Activated CD4-positive, alpha-beta T cell treated with anti-CD3 and anti-CD28 coated beads for 24 hours (primary cell): ENCODE measurements around the gene MYADM.

Experiments
- DNase-seq, 2 donors: peaks; one replicate each; pipeline ENCODE4 v3.0.0-alpha.2; 2020; ENCODE audit warnings: low read depth in 2 of 2

MYADM gene

DNA sequence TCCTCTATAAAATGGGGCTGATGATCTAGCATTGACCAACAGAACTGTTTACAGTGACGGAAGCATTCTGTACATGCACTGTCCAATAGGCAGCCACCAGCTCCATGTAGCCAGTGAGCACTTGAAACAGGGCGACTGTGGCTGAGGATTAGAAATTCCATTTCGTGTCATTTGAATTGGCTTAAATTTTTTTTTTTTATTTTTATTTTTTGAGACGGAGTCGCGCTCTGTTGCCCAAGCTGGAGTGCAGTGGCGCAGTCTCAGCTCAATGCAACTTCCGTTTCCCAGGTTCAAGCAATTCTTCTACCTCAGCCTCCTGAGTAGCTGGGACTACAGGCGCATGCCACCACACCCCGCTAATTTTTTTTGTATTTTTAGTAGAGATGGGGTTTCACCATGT lies 17.4 kb downstream of the MYADM start:
- DNase-seq = no peak

DNA sequence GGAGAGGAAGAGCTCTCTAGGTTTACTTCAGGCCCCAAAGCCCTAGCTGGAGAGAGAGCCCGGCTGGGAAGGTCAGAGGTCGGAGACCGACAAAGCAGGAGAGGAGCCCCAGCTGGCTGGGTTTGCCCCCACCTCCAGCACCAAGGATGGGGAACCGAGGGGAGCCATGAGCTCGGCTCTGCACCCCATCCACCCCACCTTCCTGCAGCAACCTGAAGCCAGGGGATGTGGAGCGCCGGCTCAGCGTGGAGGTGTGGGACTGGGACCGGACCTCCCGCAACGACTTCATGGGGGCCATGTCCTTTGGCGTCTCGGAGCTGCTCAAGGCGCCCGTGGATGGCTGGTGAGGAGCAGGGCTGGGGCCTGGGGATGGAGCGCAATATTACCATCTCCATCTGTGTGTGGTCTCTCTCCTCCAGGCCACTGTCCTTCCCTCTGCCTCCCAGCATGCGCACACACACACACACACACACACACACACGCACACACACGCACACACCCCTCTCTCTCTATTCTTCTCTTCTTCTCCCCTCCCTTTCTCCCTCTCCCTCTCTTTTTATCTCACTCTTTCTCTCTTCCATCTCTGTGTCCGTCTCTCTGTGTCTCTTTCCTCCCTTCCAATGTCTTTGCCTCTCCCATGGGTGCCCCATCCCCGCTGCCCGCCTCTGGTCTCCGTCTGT lies 24.8 kb downstream of the MYADM start:
- DNase-seq = no peak

DNA sequence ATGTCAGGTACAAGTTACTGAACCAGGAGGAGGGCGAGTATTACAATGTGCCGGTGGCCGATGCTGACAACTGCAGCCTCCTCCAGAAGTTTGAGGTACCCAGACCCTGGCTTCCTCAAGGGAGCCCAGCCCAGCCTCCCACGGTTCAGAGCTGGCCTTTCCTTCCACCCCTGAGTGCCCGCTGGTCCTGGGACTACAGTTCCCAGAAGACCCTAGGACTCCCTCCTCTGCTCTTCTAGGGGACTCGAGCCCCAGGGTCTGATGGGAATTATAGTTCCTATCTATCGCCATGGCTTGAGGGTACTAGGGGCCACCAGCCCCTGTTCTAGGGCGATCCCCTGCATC lies 25.3 kb downstream of the MYADM start:
- DNase-seq = no peak

DNA sequence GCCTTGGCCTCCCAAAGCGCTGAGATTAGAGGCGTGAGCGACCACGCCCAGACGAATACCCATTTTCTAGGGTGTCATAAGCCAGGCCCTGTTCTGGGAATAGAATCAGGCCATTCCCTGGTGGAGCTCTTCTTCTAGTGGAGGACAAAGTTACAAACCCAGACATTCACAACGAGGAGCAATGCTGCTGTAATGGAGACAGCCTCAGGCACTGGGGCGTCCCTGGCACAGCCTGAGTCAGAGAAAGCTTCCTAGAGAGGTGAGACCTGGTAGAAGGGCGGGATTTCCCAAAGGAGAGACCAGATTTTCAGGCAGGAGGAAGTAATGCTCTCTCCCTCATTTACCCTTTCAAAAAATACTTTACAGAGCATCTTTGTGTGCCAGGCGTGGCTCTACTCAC lies 27.0 kb downstream of the MYADM start:
- no peak for DNase-seq

DNA sequence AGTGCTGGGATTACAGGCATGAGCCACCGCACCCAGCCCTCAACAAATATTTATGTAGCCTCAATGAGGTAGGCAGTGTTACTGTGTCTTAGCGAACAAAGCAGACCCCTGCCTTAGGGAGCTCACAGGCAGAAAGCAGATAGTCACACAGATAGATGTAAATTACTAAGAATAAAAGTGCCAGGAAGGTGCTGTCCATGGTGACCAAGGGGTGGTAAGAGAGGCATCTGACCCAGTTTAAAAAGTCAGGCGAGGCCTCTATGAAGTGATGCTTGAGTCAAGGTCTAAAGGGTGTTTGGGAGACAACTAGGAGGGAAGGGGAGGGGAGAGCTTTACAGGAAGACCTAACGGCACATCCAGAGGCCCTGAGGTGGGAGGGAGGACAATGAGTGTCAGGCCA lies 29.0 kb downstream of the MYADM start:
- DNase-seq = no peak

DNA sequence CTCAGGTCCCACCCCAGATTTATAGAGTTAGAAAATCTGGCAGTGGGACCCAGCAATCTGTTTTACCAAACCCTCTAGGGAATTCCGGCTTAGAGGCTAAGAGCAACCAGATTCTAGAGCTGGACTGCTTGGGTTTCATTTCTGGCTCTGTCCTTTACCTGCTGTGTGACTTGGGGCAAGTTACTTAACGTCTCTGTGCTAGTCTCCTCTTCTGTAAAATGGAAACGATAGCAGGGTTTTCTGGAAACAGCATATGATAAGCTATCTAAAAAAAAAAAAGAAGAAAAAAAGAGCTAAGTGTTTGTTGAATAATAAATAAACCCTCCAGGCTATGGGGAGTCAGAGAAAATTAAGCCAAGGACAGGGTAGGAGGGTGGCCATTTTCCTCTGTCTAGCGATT lies 29.8 kb downstream of the MYADM start:
- no peak for DNase-seq

DNA sequence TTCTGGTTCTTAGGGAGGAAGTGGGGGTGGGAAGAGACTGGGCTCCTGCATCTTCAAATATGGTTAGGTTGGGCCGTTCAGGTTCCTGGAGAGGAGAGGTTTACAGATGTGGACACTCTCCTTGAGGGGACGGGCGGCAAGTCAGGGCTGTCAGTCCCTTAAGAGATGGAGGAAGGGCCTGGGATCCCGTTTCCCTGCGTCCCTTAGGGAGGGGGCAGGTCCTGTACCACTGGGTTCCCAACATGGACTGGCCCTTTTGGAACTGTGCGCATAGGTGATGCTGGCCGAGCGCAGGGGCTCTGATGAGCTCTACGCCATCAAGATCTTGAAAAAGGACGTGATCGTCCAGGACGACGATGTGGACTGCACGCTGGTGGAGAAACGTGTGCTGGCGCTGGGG lies 30.5 kb downstream of the MYADM start:
- DNase-seq = no peak

DNA sequence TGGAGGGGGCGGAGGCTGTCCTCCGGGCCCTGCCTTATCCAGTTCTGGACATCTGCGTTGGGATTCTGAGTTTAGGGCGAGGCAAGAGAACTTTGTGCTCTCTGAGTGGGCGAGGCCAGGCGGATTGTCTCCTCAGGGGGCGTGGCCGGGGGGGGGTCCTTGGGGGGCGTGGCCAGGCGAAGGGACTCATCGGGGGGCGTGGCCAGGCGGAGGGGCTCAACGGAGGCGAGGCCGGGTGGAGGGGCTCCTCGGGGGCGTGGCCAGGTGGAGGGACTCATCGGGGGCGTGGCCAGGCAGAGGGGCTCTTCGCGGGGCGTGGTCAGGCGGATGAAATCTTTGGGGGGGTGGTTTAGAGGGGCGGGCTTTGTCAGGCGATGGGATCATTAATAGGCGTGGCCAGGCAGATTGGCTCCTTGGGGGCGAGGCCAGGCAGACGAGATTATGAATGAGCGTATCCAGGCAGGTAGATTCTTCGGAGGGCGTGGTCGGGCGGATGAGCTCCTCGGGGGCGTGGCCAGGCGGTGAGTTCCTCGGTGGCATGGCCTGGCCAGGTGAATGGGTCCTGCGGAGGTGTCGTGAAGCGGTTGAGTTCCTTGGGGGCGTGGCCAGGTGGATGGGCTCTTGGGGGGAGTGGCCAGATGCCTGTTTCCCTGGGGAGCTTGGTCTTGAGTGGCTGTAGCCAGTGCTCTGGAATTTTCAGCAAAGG lies 31.1 kb downstream of the MYADM start:
- DNase-seq = no peak

DNA sequence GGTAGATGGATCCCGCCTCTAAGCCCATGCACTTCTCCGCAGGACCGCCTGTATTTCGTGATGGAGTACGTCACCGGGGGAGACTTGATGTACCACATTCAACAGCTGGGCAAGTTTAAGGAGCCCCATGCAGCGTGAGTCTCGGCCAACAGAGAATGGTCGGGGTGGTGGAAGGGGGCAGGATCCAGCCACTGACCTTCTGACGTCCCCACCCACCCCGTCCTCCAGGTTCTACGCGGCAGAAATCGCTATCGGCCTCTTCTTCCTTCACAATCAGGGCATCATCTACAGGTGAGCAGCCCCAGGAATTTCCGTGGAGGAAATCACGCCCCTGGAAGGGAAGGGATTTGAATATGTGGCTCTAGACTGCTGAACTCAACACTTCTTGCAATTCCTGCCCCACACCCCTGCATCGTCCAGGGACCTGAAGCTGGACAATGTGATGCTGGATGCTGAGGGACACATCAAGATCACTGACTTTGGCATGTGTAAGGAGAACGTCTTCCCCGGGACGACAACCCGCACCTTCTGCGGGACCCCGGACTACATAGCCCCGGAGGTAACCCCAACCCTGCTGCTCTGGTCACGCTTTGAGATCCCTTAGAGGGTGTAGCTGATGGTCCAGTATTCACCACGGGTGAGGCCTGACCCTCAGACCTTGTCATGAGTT lies 32.6 kb downstream of the MYADM start:
- no peak for DNase-seq

DNA sequence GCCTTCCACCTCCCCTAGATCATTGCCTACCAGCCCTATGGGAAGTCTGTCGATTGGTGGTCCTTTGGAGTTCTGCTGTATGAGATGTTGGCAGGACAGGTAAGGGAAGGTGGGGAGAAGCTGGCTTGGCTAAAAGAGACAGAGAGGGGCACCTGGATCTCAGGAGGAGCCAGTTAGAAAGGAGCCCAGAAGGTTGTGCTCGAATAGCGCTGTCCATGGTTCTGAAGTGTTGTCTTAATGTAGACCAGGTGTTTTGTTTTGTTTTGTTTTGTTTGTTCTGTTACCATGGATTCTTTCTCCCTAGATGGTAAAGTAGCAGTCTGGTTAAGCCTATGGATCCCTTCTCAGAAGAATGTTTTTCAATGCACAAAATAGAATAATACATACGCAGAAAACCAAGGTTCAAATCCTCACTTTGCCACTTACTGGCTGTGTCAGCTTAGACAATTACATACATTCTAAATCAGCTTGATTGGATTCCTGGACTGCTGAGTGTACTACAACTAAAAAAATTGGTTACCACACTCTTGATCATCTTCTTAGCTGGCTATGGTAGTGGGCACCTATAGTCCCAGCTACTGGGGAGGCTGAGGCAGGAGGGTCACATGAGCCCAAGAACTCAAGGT lies 35.5 kb downstream of the MYADM start:
- DNase-seq = no peak

DNA sequence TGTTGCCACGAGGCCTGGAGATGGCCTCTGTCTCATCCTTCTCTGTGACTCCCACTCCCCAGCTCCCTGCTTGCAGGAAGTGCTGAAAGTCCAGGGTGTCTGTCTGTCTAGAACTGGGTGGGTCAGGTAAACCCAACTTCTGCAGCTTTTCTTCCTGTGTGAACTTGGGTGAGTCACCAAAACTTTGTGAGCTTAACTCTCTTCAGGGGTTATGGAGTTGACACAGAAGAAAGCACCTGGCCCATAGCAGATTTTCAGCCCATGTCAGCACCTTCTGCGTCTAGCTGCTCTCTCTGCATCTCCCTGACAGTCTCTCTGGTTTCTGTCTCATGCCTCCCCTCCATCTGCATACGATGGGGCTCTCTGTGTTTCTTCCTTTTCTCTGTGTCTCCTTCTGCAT lies 37.2 kb downstream of the MYADM start:
- DNase-seq = no peak

DNA sequence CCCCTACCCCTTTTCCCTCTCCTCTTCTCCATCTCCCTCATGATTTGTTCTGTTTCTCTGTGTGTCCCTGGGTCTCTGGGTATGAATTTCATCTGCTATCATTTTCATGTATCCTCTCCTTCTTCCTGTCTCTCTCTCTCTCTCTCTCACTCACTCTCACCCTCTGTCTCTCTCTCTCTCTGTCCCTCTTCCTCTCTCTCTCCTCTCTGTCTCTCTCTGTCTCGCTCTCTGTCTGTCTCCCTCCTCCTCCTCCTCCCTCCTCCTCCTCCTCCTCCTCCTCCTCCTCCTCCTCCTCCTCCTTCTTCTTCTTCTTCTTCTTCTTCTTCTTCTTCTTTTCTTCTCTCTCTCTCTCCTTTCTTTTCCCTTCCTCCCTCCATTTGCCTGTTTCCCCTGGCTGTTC lies 38.1 kb downstream of the MYADM start:
- DNase-seq = no peak

DNA sequence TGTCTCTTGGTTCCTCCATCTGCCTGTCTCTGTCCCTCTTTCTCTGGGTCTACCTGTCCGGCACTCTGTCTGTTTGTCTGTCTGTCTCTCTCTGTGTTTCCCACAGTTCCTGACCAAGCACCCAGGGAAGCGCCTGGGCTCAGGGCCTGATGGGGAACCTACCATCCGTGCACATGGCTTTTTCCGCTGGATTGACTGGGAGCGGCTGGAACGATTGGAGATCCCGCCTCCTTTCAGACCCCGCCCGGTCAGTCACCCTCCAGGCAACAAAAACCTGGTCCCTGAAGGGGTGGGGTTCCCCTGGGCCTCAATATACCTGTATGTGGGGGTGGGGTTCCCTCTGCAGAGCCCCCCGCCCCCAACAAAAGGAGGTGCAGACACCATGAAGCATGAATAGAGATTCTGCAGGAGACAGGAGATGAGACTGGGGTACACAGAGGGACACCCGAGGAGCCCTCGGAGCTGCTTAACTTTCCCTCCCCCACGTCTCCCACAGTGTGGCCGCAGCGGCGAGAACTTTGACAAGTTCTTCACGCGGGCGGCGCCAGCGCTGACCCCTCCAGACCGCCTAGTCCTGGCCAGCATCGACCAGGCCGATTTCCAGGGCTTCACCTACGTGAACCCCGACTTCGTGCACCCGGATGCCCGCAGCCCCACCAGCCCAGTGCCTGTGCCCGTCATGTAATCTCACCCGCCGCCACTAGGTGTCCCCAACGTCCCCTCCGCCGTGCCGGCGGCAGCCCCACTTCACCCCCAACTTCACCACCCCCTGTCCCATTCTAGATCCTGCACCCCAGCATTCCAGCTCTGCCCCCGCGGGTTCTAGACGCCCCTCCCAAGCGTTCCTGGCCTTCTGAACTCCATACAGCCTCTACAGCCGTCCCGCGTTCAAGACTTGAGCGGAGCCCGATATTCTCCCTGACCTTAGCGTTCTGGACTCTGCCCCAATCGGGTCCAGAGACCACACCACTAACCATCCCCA lies 38.8 kb downstream of the MYADM start:
- DNase-seq = peak; percentile 60 to 63

DNA sequence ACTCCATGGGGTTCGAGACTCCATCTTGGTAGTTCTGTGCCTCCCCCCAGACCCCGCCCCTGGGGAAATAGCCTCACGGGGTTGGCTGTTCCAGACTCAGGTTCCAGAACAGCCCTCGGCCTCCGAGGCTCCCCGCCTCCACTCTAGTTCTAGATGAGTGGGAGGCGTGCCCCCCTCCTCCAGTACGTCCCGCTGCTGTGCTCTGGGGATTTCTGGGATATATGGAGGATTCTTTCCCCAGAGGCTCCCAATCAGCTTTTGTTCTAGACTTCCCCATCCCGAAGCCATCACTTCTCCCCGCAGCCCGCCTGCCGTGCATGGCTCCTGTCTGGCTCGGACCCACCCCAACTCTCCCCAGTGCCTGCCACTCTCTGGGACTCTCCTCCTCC lies 39.5 kb downstream of the MYADM start:
- no peak for DNase-seq

DNA sequence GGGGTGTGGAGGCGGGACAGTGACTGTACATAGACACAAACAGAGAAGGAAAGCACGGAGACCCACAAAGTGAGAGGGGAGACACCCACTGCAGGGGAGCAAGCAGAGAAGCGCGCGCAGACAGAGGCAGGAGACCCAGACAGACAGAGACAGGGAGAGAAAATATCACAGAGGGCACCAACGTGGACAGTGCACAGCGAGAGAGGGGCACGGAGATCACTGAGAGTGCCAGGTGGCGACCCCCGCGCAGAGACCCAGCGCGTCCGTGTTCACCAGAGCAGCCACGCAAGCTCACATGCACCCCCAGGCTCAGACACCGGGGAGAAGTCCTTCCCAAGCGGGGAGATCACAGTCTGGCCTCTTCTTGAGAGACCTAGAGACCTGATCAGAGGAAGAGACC lies 40.0 kb downstream of the MYADM start:
- no peak for DNase-seq

DNA sequence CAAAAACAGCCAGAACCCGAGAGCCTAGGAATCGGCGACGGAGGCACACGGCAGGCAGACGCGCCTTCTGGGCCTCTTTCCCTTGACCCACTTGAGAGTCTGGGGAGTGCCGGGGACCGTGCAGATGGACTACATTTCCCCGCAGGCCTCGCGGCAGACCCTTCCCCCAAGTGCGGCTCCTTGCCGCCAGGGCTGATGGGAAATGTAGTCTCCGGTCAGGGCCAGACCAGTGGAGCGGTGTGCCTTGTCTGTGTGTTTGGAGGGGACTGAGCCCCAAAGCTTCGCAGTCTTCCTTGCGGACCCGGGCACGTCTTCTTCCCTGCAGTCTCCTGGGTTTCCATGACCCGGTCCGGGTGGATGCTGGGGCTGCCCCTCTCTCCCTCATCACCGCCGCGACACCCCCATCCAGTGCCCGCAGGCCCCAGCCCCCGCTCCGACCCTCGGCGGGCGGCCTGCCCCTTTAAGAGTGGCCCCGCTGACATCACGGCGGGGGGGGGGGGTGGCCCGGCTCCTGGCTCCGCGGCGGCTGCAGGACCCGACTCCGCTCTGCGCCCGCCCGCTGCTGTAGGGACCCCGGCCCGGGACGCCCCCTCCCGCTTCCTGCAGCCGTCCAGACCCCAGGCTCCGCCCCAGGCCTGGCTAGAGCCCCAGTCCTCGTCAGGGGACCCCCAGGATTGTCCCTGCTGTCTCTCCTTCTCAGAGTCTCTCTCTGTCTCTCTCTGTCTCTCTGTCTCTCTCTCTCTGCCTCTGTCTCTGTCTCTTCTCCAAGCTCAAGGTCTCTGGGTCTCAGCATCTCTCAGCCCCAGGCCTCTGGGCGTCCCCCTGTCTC lies 40.6 kb downstream of the MYADM start:
- DNase-seq = peak; percentile 41 to 49

DNA sequence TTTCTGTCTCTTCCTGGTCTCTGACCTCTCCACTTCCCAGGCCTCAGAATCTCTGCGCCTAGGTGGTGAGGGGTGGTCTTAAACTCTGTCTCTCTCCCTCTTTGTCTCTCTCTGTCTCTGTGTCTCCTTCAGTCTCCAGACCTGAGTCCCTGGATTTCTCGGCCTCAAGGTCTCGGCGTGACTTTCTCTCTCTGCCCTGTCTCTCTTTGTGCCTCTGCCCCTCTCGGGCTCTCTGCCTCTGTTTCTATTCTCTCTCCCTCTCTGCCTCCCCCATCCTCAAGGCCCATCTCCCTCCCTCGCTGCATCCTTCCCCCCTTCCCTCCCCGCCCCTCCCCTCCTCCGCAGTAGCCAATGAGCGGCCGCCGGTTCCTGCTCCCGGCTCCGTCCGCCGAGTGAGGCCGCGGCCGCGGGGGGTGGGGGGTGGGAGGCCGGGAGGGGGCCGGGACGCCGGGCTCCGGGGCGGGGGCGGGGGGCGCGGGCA lies 41.3 kb downstream of the MYADM start, which contains the start of gene CACNG7:
CACNG7 (plus strand) TSS at position 344 of the 481 bp plus-strand sequence. CDS start 3,554 bp downstream, outside the sequence.
- no peak for DNase-seq

DNA sequence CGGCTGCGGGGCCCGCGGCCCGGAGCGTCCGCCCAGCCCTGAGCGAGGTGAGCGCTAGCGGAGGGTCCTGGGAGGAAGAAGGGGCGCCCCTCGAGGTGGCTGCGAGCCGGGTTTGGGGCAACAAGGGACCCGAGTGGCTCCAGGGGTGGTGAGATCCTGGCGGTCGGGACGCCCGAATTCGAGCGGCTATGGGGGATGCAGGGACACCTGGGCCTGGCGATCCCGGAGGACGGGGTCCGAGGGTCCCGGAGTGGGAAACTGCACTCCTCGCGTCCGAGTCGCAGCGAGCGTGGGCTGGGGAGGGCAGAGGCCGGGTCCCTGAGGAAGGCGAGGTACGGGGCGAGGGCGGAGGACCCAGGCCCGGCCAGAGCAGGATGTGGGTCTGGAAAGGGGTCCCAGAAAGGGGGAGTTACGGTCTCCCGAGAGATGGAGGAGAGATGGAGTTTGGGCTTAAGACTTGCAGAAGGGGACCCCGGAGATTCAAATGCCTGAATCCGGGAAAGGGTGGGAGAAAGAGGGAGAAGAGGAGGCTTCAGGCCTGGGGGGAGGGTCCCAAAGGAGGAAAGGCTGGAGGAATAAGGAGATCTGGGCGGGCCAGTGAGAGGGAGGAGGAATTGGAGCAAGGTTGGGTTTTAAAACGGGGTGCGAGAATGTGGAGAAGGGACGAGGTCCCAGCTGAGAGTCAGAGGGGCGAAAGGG lies 41.9 kb downstream of the MYADM start:
- no peak for DNase-seq

DNA sequence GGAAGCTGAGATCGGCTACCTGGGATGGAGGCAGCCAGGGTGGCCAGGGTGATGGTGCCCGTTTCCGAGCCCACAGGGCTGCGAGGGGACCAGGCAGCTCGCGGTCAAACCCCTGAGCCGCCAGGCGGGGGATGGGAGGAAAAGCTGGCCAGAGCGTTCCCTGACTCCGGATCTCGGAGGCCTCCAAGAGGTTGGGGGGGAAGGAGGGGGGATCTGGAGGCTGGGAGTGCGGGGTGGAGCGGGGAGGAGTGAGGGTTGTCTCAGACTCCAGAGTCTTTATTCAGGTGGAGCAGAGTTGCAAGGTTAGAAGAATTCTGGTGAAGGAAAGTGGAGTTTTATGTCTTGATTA lies 42.5 kb downstream of the MYADM start:
- DNase-seq = no peak

DNA sequence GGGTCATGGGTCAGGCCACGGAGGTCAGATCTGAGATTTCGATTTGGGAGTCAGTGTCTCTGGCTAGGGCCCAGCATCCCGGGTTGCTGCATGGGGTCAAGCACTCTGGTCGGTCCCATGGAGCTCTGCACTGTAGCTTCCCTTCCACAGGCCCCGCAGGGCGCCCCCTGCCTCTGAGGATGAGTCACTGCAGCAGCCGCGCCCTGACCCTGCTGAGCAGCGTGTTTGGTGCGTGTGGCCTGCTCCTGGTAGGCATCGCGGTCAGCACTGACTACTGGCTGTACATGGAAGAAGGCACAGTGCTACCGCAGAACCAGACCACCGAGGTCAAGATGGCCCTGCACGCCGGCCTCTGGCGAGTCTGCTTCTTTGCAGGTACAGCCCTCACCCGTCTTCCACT lies 45.0 kb downstream of the MYADM start:
- no peak for DNase-seq
